CD4-positive, alpha-beta T cell treated with Interleukin-1 beta for 1 hour (primary cell): ENCODE data around the gene DUOX2.
"Not testable (repeated sequence)": the region's sequence is repeated elsewhere in the genome, so short reads cannot be mapped to it uniquely, and the experiment has no call there.

Source experiments
- DNase-seq, 2 donors: peaks; one replicate each; pipeline ENCODE4 v3.0.0-alpha.2; 2020 to 2022

DUOX2 gene

GRCh38 chr15:45118996-45119395 is 5.0 kb upstream of the DUOX2 start:
- no peak for DNase-seq

- peak; percentile 84 to 85 for DNase-seq
These were observed 4.2 kb upstream of the DUOX2 start for GRCh38 chr15:45118131-45118588.

- no peak for DNase-seq
These were observed 3.5 kb upstream of the DUOX2 start for GRCh38 chr15:45117308-45118130.

- DNase-seq: no peak
These were observed 2.7 kb upstream of the DUOX2 start for GRCh38 chr15:45116482-45117307.

GRCh38 chr15:45116006-45116481 is 2.1 kb upstream of the DUOX2 start:
- DNase-seq: no peak

- DNase-seq: no peak
These were observed 1.4 kb upstream of the DUOX2 start for GRCh38 chr15:45115312-45115820.

- no peak for DNase-seq
These were observed 746 bp upstream of the DUOX2 start for GRCh38 chr15:45114751-45115085.

- DNase-seq: no peak
These were observed 487 bp downstream of the DUOX2 start for GRCh38 chr15:45113380-45113990.

GRCh38 chr15:45112591-45113379 is 1.2 kb downstream of the DUOX2 start:
- DNase-seq: no peak

- DNase-seq: no peak
These were observed 1.8 kb downstream of the DUOX2 start for GRCh38 chr15:45112143-45112590.

- DNase-seq: no peak
These were observed 2.4 kb downstream of the DUOX2 start for GRCh38 chr15:45111390-45112142.

GRCh38 chr15:45110256-45110820 is 3.6 kb downstream of the DUOX2 start:
- no peak for DNase-seq

- no peak for DNase-seq
These were observed 5.9 kb downstream of the DUOX2 start for GRCh38 chr15:45107941-45108630.

- no peak for DNase-seq
These were observed 7.8 kb downstream of the DUOX2 start for GRCh38 chr15:45106002-45106790.

GRCh38 chr15:45105586-45105985 is 8.4 kb downstream of the DUOX2 start:
- DNase-seq: no peak

GRCh38 chr15:45104170-45104569 is 9.8 kb downstream of the DUOX2 start:
- DNase-seq: not testable (repeated sequence)

- no peak for DNase-seq
These were observed 11.7 kb downstream of the DUOX2 start for GRCh38 chr15:45102226-45102625.

GRCh38 chr15:45101749-45102148 is 12.2 kb downstream of the DUOX2 start:
- DNase-seq: no peak

GRCh38 chr15:45100884-45101625 is 12.9 kb downstream of the DUOX2 start:
- no peak for DNase-seq
